Measurements from ENCODE around the gene APCS.

APCS gene

GRCh38 chr1:159577446-159577845 lies 10.2 kb upstream of the APCS start:
- H2BK15ac ChIP-seq (ENCODE audit: low read length), result no peak overlapping the region
- H2BK12ac ChIP-seq (ENCODE audit: low read length), result no peak overlapping the region
- no peak overlapping the region for H3K4me3 ChIP-seq (ENCODE audit: low read length in 2 of 2)
- no peaks in the 10 kb centered on the region for H3K4me1 ChIP-seq (ENCODE audit: control insufficient read depth in 2 of 2, insufficient read depth in 1 of 2, low read depth in 1 of 2, low read length in 2 of 2)
- no peak overlapping the region for H3K18ac ChIP-seq (ENCODE audit: low read length)
- H2AFZ ChIP-seq (ENCODE audit: low read length), result no peak overlapping the region
- H3K4me2 ChIP-seq (ENCODE audit: insufficient read depth, low read length, poor library complexity, severe bottlenecking), result no peak overlapping the region
- peaks cover 0 to 4% (median 0%) of the 10 kb centered on the region in 3 experiments for H3K27me3 ChIP-seq (ENCODE audit: control insufficient read depth in 3 of 3, insufficient read depth in 3 of 3, low read depth in 1 of 3, low read length in 3 of 3)
- H3K27ac ChIP-seq (replicated peaks; ENCODE audit: low read length), result no peak overlapping the region
- no peak overlapping the region for H2AK5ac ChIP-seq (ENCODE audit: low read depth, low read length)
- no CpG with 5 or more reads among the region's 3 CpGs for WGBS, 2 donors (ENCODE audit: extremely low coverage in 2 of 2, insufficient read length in 2 of 2, insufficient replicate concordance in 1 of 2)
- no peak overlapping the region for H3K23ac ChIP-seq (ENCODE audit: low read depth, low read length, poor library complexity)
- H3K36me3 ChIP-seq (replicated peaks in 1 of 2; ENCODE audit: control insufficient read depth in 2 of 2, insufficient read depth in 2 of 2, low read length in 2 of 2), result no peaks in the 10 kb centered on the region
- H3K79me1 ChIP-seq (ENCODE audit: low read depth, low read length), result no peaks in the 10 kb centered on the region
- H2BK5ac ChIP-seq (ENCODE audit: low read length), result no peak overlapping the region
- no peak overlapping the region for H3K14ac ChIP-seq (ENCODE audit: low read length)
- H2BK120ac ChIP-seq (ENCODE audit: low read depth, low read length), result no peak overlapping the region
- no peak overlapping the region for H3K9ac ChIP-seq (ENCODE audit: low read depth, low read length, poor library complexity)
- no peak overlapping the region for H4K8ac ChIP-seq (ENCODE audit: low read depth, low read length)
- DNase-seq (ENCODE audit: low spot score), result no peak
- no peak overlapping the region for H4K91ac ChIP-seq (ENCODE audit: low read depth, low read length, poor library complexity)
- no peak overlapping the region for H3K4ac ChIP-seq (ENCODE audit: low read length)
- no peaks in the 10 kb centered on the region for H3K9me3 ChIP-seq (replicated peaks in 1 of 2; ENCODE audit: control insufficient read depth in 2 of 2, insufficient read depth in 1 of 2, low read depth in 1 of 2, low read length in 2 of 2)

GRCh38 chr1:159580340-159580739 lies 7.3 kb upstream of the APCS start:
- no peaks in the 10 kb centered on the region for H3K36me3 ChIP-seq (replicated peaks in 1 of 2; ENCODE audit: control insufficient read depth in 2 of 2, insufficient read depth in 2 of 2, low read length in 2 of 2)
- no peaks in the 10 kb centered on the region for H3K4me1 ChIP-seq (ENCODE audit: control insufficient read depth in 2 of 2, insufficient read depth in 1 of 2, low read depth in 1 of 2, low read length in 2 of 2)
- H3K14ac ChIP-seq (ENCODE audit: low read length), result no peak overlapping the region
- no peak overlapping the region for H4K91ac ChIP-seq (ENCODE audit: low read depth, low read length, poor library complexity)
- H3K9me3 ChIP-seq (replicated peaks in 1 of 2; ENCODE audit: control insufficient read depth in 2 of 2, insufficient read depth in 1 of 2, low read depth in 1 of 2, low read length in 2 of 2), result no peaks in the 10 kb centered on the region
- no peak overlapping the region for H2BK5ac ChIP-seq (ENCODE audit: low read length)
- no peak overlapping the region for H2BK12ac ChIP-seq (ENCODE audit: low read length)
- H3K4ac ChIP-seq (ENCODE audit: low read length), result no peak overlapping the region
- no peak overlapping the region for H2BK120ac ChIP-seq (ENCODE audit: low read depth, low read length)
- no peak overlapping the region for H2BK15ac ChIP-seq (ENCODE audit: low read length)
- H3K27me3 ChIP-seq (ENCODE audit: control insufficient read depth in 3 of 3, insufficient read depth in 3 of 3, low read depth in 1 of 3, low read length in 3 of 3), result peaks cover 0 to 4% (median 0%) of the 10 kb centered on the region in 3 experiments
- no peak overlapping the region for H2AFZ ChIP-seq (ENCODE audit: low read length)
- no peaks in the 10 kb centered on the region for H3K79me1 ChIP-seq (ENCODE audit: low read depth, low read length)
- no peak overlapping the region for H3K9ac ChIP-seq (ENCODE audit: low read depth, low read length, poor library complexity)
- WGBS, 2 donors (ENCODE audit: extremely low coverage in 2 of 2, insufficient read length in 2 of 2, insufficient replicate concordance in 1 of 2), result no CpG with 5 or more reads among the region's 3 CpGs
- H3K4me3 ChIP-seq (ENCODE audit: low read length in 2 of 2), result no peak overlapping the region
- H4K8ac ChIP-seq (ENCODE audit: low read depth, low read length), result no peak overlapping the region
- DNase-seq (ENCODE audit: low spot score), result no peak
- H3K27ac ChIP-seq (replicated peaks; ENCODE audit: low read length), result no peak overlapping the region
- H3K4me2 ChIP-seq (ENCODE audit: insufficient read depth, low read length, poor library complexity, severe bottlenecking), result no peak overlapping the region
- no peak overlapping the region for H2AK5ac ChIP-seq (ENCODE audit: low read depth, low read length)
- no peak overlapping the region for H3K23ac ChIP-seq (ENCODE audit: low read depth, low read length, poor library complexity)
- H3K18ac ChIP-seq (ENCODE audit: low read length), result no peak overlapping the region

- no peak overlapping the region for H3K4me3 ChIP-seq (ENCODE audit: low read length in 2 of 2)
- H2BK5ac ChIP-seq (ENCODE audit: low read length), result no peak overlapping the region
- H2BK15ac ChIP-seq (ENCODE audit: low read length), result no peak overlapping the region
- peaks cover 0 to 4% (median 0%) of the 10 kb centered on the region in 3 experiments for H3K27me3 ChIP-seq (ENCODE audit: control insufficient read depth in 3 of 3, insufficient read depth in 3 of 3, low read depth in 1 of 3, low read length in 3 of 3)
- no peak overlapping the region for H2AFZ ChIP-seq (ENCODE audit: low read length)
- no peak overlapping the region for H2BK12ac ChIP-seq (ENCODE audit: low read length)
- no peaks in the 10 kb centered on the region for H3K9me3 ChIP-seq (replicated peaks in 1 of 2; ENCODE audit: control insufficient read depth in 2 of 2, insufficient read depth in 1 of 2, low read depth in 1 of 2, low read length in 2 of 2)
- H3K4ac ChIP-seq (ENCODE audit: low read length), result no peak overlapping the region
- no peak overlapping the region for H3K23ac ChIP-seq (ENCODE audit: low read depth, low read length, poor library complexity)
- H3K4me1 ChIP-seq (ENCODE audit: control insufficient read depth in 2 of 2, insufficient read depth in 1 of 2, low read depth in 1 of 2, low read length in 2 of 2), result no peaks in the 10 kb centered on the region
- no peak overlapping the region for H3K4me2 ChIP-seq (ENCODE audit: insufficient read depth, low read length, poor library complexity, severe bottlenecking)
- no peak overlapping the region for H3K18ac ChIP-seq (ENCODE audit: low read length)
- H2AK5ac ChIP-seq (ENCODE audit: low read depth, low read length), result no peak overlapping the region
- no CpG with 5 or more reads among the region's 1 CpG for WGBS, 2 donors (ENCODE audit: extremely low coverage in 2 of 2, insufficient read length in 2 of 2, insufficient replicate concordance in 1 of 2)
- H3K27ac ChIP-seq (replicated peaks; ENCODE audit: low read length), result no peak overlapping the region
- no peak overlapping the region for H4K8ac ChIP-seq (ENCODE audit: low read depth, low read length)
- H3K79me1 ChIP-seq (ENCODE audit: low read depth, low read length), result no peaks in the 10 kb centered on the region
- H3K9ac ChIP-seq (ENCODE audit: low read depth, low read length, poor library complexity), result no peak overlapping the region
- H3K14ac ChIP-seq (ENCODE audit: low read length), result no peak overlapping the region
- DNase-seq (ENCODE audit: low spot score), result no peak
- H4K91ac ChIP-seq (ENCODE audit: low read depth, low read length, poor library complexity), result no peak overlapping the region
- no peaks in the 10 kb centered on the region for H3K36me3 ChIP-seq (replicated peaks in 1 of 2; ENCODE audit: control insufficient read depth in 2 of 2, insufficient read depth in 2 of 2, low read length in 2 of 2)
- H2BK120ac ChIP-seq (ENCODE audit: low read depth, low read length), result no peak overlapping the region
Observed at GRCh38 chr1:159581422-159581821, 6.2 kb upstream of the APCS start.

GRCh38 chr1:159584536-159584935 lies 3.1 kb upstream of the APCS start:
- Histone ChIP-seq H3K4me3 (ENCODE audit: low read length in 2 of 2) (no peak overlapping the region), H3K18ac (ENCODE audit: low read length) (no peak overlapping the region), H2AK5ac (ENCODE audit: low read depth, low read length) (no peak overlapping the region), H2BK120ac (ENCODE audit: low read depth, low read length) (no peak overlapping the region), H3K27ac (replicated peaks; ENCODE audit: low read length) (no peak overlapping the region), H3K4me1 (ENCODE audit: control insufficient read depth in 2 of 2, insufficient read depth in 1 of 2, low read depth in 1 of 2, low read length in 2 of 2) (no peaks in the 10 kb centered on the region), H2AFZ (ENCODE audit: low read length) (no peak overlapping the region), H3K9ac (ENCODE audit: low read depth, low read length, poor library complexity) (no peak overlapping the region), H3K14ac (ENCODE audit: low read length) (no peak overlapping the region), H3K23ac (ENCODE audit: low read depth, low read length, poor library complexity) (no peak overlapping the region), H3K4me2 (ENCODE audit: insufficient read depth, low read length, poor library complexity, severe bottlenecking) (no peak overlapping the region), H3K4ac (ENCODE audit: low read length) (no peak overlapping the region), H4K91ac (ENCODE audit: low read depth, low read length, poor library complexity) (no peak overlapping the region), H4K8ac (ENCODE audit: low read depth, low read length) (no peak overlapping the region), H2BK12ac (ENCODE audit: low read length) (no peak overlapping the region), H3K9me3 (replicated peaks in 1 of 2; ENCODE audit: control insufficient read depth in 2 of 2, insufficient read depth in 1 of 2, low read depth in 1 of 2, low read length in 2 of 2) (no peaks in the 10 kb centered on the region), H3K36me3 (replicated peaks in 1 of 2; ENCODE audit: control insufficient read depth in 2 of 2, insufficient read depth in 2 of 2, low read length in 2 of 2) (no peaks in the 10 kb centered on the region), H2BK5ac (ENCODE audit: low read length) (no peak overlapping the region), H2BK15ac (ENCODE audit: low read length) (no peak overlapping the region), H3K27me3 (ENCODE audit: control insufficient read depth in 3 of 3, insufficient read depth in 3 of 3, low read depth in 1 of 3, low read length in 3 of 3) (peaks cover 0 to 4% (median 0%) of the 10 kb centered on the region in 3 experiments), H3K79me1 (ENCODE audit: low read depth, low read length) (no peaks in the 10 kb centered on the region)
- no CpG with 5 or more reads among the region's 2 CpGs for WGBS, 2 donors (ENCODE audit: extremely low coverage in 2 of 2, insufficient read length in 2 of 2, insufficient replicate concordance in 1 of 2)
- no peak for DNase-seq (ENCODE audit: low spot score)
